ENCODE measurements around the gene IQCF6.

IQCF6 gene

GRCh38 chr3:51817375-51817774, 38.3 kb upstream of the IQCF6 start:
- Histone ChIP-seq H3K9me2 (replicated peaks; ENCODE audit: control insufficient read depth, low read length) (no peaks in the 10 kb centered on the region), H3F3A (ENCODE audit: control insufficient read depth, insufficient read depth) (no peaks in the 10 kb centered on the region), H3K36me3 (ENCODE audit: control insufficient read depth, low read length) (no peaks in the 10 kb centered on the region), H3K4me3 (ENCODE audit: low read length) (no peak overlapping the region), H3K4me1 (ENCODE audit: control insufficient read depth, low read length) (no peaks in the 10 kb centered on the region), H3K27ac (ENCODE audit: low read depth, low read length) (no peak overlapping the region), H4K20me1 (ENCODE audit: control insufficient read depth, insufficient read depth, low read depth, low read length) (no peaks in the 10 kb centered on the region), H3K27me3 (ENCODE audit: control insufficient read depth, low read length) (peaks cover 6% of the 10 kb centered on the region; the same call in 1 of the 2 replicates), H3K9me3 (ENCODE audit: control insufficient read depth, insufficient read depth, low read length) (no peaks in the 10 kb centered on the region), H3K79me2 (ENCODE audit: control insufficient read depth, low read length) (no peaks in the 10 kb centered on the region), H3K4me2 (ENCODE audit: low read length) (no peak overlapping the region)
- TF ChIP-seq CTCF (IDR thresholded peaks at IDR 0.05; ENCODE audit: low read depth, low read length, poor library complexity, severe bottlenecking) (no peak), EZH2phosphoT487 (IDR thresholded peaks at IDR 0.05; ENCODE audit: borderline replicate concordance, low read length) (no peak)

- H3K9me3 ChIP-seq (ENCODE audit: control insufficient read depth, insufficient read depth, low read length), result no peaks in the 10 kb centered on the region
- H3K79me2 ChIP-seq (ENCODE audit: control insufficient read depth, low read length), result no peaks in the 10 kb centered on the region
- H3F3A ChIP-seq (ENCODE audit: control insufficient read depth, insufficient read depth), result no peaks in the 10 kb centered on the region
- H4K20me1 ChIP-seq (ENCODE audit: control insufficient read depth, insufficient read depth, low read depth, low read length), result no peaks in the 10 kb centered on the region
- H3K4me3 ChIP-seq (ENCODE audit: low read length), result no peak overlapping the region
- H3K9me2 ChIP-seq (replicated peaks; ENCODE audit: control insufficient read depth, low read length), result no peaks in the 10 kb centered on the region
- no peaks in the 10 kb centered on the region for H3K4me1 ChIP-seq (ENCODE audit: control insufficient read depth, low read length)
- H3K4me2 ChIP-seq (ENCODE audit: low read length), result no peak overlapping the region
- H3K36me3 ChIP-seq (ENCODE audit: control insufficient read depth, low read length), result no peaks in the 10 kb centered on the region
- H3K27me3 ChIP-seq (ENCODE audit: control insufficient read depth, low read length), result peaks cover 6% of the 10 kb centered on the region; the same call in 1 of the 2 replicates
- TF ChIP-seq EZH2phosphoT487 (IDR thresholded peaks at IDR 0.05; ENCODE audit: borderline replicate concordance, low read length) (no peak), CTCF (IDR thresholded peaks at IDR 0.05; ENCODE audit: low read depth, low read length, poor library complexity, severe bottlenecking) (no peak)
- no peak overlapping the region for H3K27ac ChIP-seq (ENCODE audit: low read depth, low read length)
Observed at GRCh38 chr3:51816723-51817122, 37.7 kb upstream of the IQCF6 start.

GRCh38 chr3:51815614-51816013, 36.6 kb upstream of the IQCF6 start:
- H3K4me1 ChIP-seq (ENCODE audit: control insufficient read depth, low read length), result no peaks in the 10 kb centered on the region
- H3F3A ChIP-seq (ENCODE audit: control insufficient read depth, insufficient read depth), result no peaks in the 10 kb centered on the region
- no peaks in the 10 kb centered on the region for H3K36me3 ChIP-seq (ENCODE audit: control insufficient read depth, low read length)
- TF ChIP-seq CTCF (IDR thresholded peaks at IDR 0.05; ENCODE audit: low read depth, low read length, poor library complexity, severe bottlenecking) (no peak), EZH2phosphoT487 (IDR thresholded peaks at IDR 0.05; ENCODE audit: borderline replicate concordance, low read length) (no peak)
- peaks cover 6% of the 10 kb centered on the region; the same call in 1 of the 2 replicates for H3K27me3 ChIP-seq (ENCODE audit: control insufficient read depth, low read length)
- no peaks in the 10 kb centered on the region for H3K9me3 ChIP-seq (ENCODE audit: control insufficient read depth, insufficient read depth, low read length)
- no peak overlapping the region for H3K4me3 ChIP-seq (ENCODE audit: low read length)
- H4K20me1 ChIP-seq (ENCODE audit: control insufficient read depth, insufficient read depth, low read depth, low read length), result no peaks in the 10 kb centered on the region
- no peak overlapping the region for H3K4me2 ChIP-seq (ENCODE audit: low read length)
- no peak overlapping the region for H3K27ac ChIP-seq (ENCODE audit: low read depth, low read length)
- no peaks in the 10 kb centered on the region for H3K9me2 ChIP-seq (replicated peaks; ENCODE audit: control insufficient read depth, low read length)
- H3K79me2 ChIP-seq (ENCODE audit: control insufficient read depth, low read length), result no peaks in the 10 kb centered on the region

Measured in DOHH2 (cell line).